ENCODE data around the gene MAP3K20.

GRCh38 chr2:173307293-173307692 lies 231.6 kb downstream of the MAP3K20 start:
- TF ChIP-seq POLR2AphosphoS5 (IDR thresholded peaks at IDR 0.05; ENCODE audit: low read depth, low read length) (no peak), CTCF (IDR thresholded peaks at IDR 0.05) (no peak), SMC3 (IDR thresholded peaks at IDR 0.05; ENCODE audit: low read depth, low read length) (no peak), ELF1 (IDR thresholded peaks at IDR 0.05) (no peak), RCOR1 (IDR thresholded peaks at IDR 0.05; ENCODE audit: low read length) (no peak), IRF3 (IDR thresholded peaks at IDR 0.05; ENCODE audit: low read depth, low read length) (no peak), SIN3A (IDR thresholded peaks at IDR 0.05; ENCODE audit: borderline replicate concordance, low read depth, low read length) (no peak), ZBTB33 (IDR thresholded peaks at IDR 0.05; ENCODE audit: borderline replicate concordance, low read depth) (no peak)

Measured in SK-N-SH (cell line).